H9 (cell line): ENCODE results near the gene PTF1A. TPM values are rescaled to one million over a fixed set of nuclear protein-coding genes. Genes with fewer than 3 reads are reported as not detected.

Experiments
- DNase-seq: peaks from one replicate; pipeline ENCODE4 v3.0.0-alpha.2; 2017
- H2AFZ ChIP-seq: one replicate; pipeline ENCODE4 v1.6.1; 2013; ENCODE audit warnings: mild to moderate bottlenecking, low read length, control low read depth, moderate library complexity
- H2AK5ac ChIP-seq: 2 replicates; pipeline ENCODE4 v1.6.1; 2013; ENCODE audit warnings: low read length, control low read depth, mixed read lengths; ENCODE audit not compliant: insufficient read length
- H2BK120ac ChIP-seq: one replicate; pipeline ENCODE4 v1.6.1; 2013; ENCODE audit warnings: low read depth, mild to moderate bottlenecking, low read length, control low read depth, inconsistent platforms; ENCODE audit not compliant: poor library complexity, severe bottlenecking
- H2BK12ac ChIP-seq: 2 replicates; pipeline ENCODE4 v1.6.1; 2013; ENCODE audit warnings: low read length, control low read depth, mixed read lengths, low read depth; ENCODE audit not compliant: insufficient read length
- H2BK15ac ChIP-seq: 2 replicates; pipeline ENCODE4 v1.6.1; 2013; ENCODE audit warnings: low read depth, low read length, control low read depth
- H2BK20ac ChIP-seq: one replicate; pipeline ENCODE4 v1.6.1; 2013; ENCODE audit warnings: low read depth, mild to moderate bottlenecking, low read length, control low read depth, inconsistent platforms; ENCODE audit not compliant: poor library complexity, severe bottlenecking
- H2BK5ac ChIP-seq: 2 replicates; pipeline ENCODE4 v1.6.1; 2013; ENCODE audit warnings: low read length, control low read depth, mixed read lengths; ENCODE audit not compliant: insufficient read length
- H3K14ac ChIP-seq: 2 replicates; pipeline ENCODE4 v1.6.1; 2013; ENCODE audit warnings: low read length, control low read depth; ENCODE audit not compliant: insufficient read depth
- H3K18ac ChIP-seq: 2 replicates; pipeline ENCODE4 v1.6.1; 2013; ENCODE audit warnings: low read depth, mild to moderate bottlenecking, mixed read lengths, low read length, control low read depth; ENCODE audit not compliant: insufficient read length
- H3K23ac ChIP-seq: 2 replicates; pipeline ENCODE4 v1.6.1; 2013; ENCODE audit warnings: low read length, control low read depth, mixed read lengths, low read depth; ENCODE audit not compliant: insufficient read length
- H3K23me2 ChIP-seq: 2 replicates; pipeline ENCODE4 v1.6.1; 2013; ENCODE audit warnings: low read depth, mild to moderate bottlenecking, mixed read lengths, low read length, control low read depth; ENCODE audit not compliant: insufficient read length, poor library complexity, severe bottlenecking
- H3K27ac ChIP-seq: 2 replicates; pipeline ENCODE4 v1.5.1; 2013; ENCODE audit warnings: low read length, control low read depth, mixed read lengths, low read depth; ENCODE audit not compliant: insufficient read length
- H3K27me3 ChIP-seq: 2 replicates; pipeline ENCODE4 v1.6.1; 2013; ENCODE audit warnings: low read length, control low read depth, inconsistent platforms; ENCODE audit not compliant: insufficient read depth
- H3K4ac ChIP-seq: 2 replicates; pipeline ENCODE4 v1.6.1; 2013; ENCODE audit warnings: low read depth, mild to moderate bottlenecking, control low read depth, inconsistent platforms, low read length, moderate library complexity
- H3K4me1 ChIP-seq: 2 replicates; pipeline ENCODE4 v1.6.1; 2013; ENCODE audit warnings: low read length, control low read depth, inconsistent platforms; ENCODE audit not compliant: insufficient read depth
- H3K4me2 ChIP-seq: 2 replicates; pipeline ENCODE4 v1.6.1; 2013; ENCODE audit warnings: low read length, control low read depth, mixed read lengths; ENCODE audit not compliant: insufficient read length, insufficient read depth
- H3K56ac ChIP-seq: 2 replicates; pipeline ENCODE4 v1.6.1; 2013; ENCODE audit warnings: low read depth, mild to moderate bottlenecking, mixed read lengths, low read length, control low read depth; ENCODE audit not compliant: insufficient read length
- H3K79me1 ChIP-seq: 2 replicates; pipeline ENCODE4 v1.6.1; 2013; ENCODE audit warnings: low read depth, mild to moderate bottlenecking, moderate library complexity, low read length, control low read depth, inconsistent platforms; ENCODE audit not compliant: insufficient read depth, poor library complexity, severe bottlenecking
- H3K79me2 ChIP-seq: 2 replicates; pipeline ENCODE4 v1.6.1; 2013; ENCODE audit warnings: low read length, control low read depth, inconsistent platforms; ENCODE audit not compliant: insufficient read depth
- H3K9ac ChIP-seq: 2 replicates; pipeline ENCODE4 v1.6.1; 2013; ENCODE audit warnings: low read length, control low read depth, mixed read lengths; ENCODE audit not compliant: insufficient read length; ENCODE audit errors: extremely low read depth
- H3K9me3 ChIP-seq: one replicate; pipeline ENCODE4 v1.6.1; 2013; ENCODE audit warnings: low read depth, low read length, inconsistent platforms; ENCODE audit not compliant: control insufficient read depth
- H3T11ph ChIP-seq: one replicate; pipeline ENCODE4 v1.6.1; 2013; ENCODE audit warnings: mild to moderate bottlenecking, low read length, control low read depth, inconsistent platforms
- H4K20me1 ChIP-seq: one replicate; pipeline ENCODE4 v1.6.1; 2013; ENCODE audit not compliant: control insufficient read depth, insufficient read length, insufficient read depth
- H4K5ac ChIP-seq: 2 replicates; pipeline ENCODE4 v1.6.1; 2013; ENCODE audit warnings: low read depth, mild to moderate bottlenecking, mixed read lengths, low read length, control low read depth; ENCODE audit not compliant: insufficient read length
- H4K8ac ChIP-seq: replicated peaks from 2 replicates; pipeline ENCODE4 v1.6.1; 2013; ENCODE audit warnings: low read length, control low read depth, mixed read lengths, low read depth; ENCODE audit not compliant: insufficient read length
- H4K91ac ChIP-seq: 2 replicates; pipeline ENCODE4 v1.6.1; 2013; ENCODE audit warnings: low read depth, mild to moderate bottlenecking, moderate library complexity, mixed read lengths, low read length, control low read depth; ENCODE audit not compliant: insufficient read length
- H3K27ac Mint-ChIP-seq, 3 experiments: 2 replicates in 2 of 3; 3 replicates in 1 of 3; pipeline ENCODE4 v1.8.0; 2020 to 2021; ENCODE audit warnings: mixed read lengths in 3 of 3, mild to moderate bottlenecking in 1 of 3, moderate library complexity in 1 of 3
- H3K27me3 Mint-ChIP-seq: 2 replicates; pipeline ENCODE4 v1.8.0; 2021; ENCODE audit warnings: low read depth, mild to moderate bottlenecking, moderate library complexity, mixed read lengths
- H3K36me3 Mint-ChIP-seq, 3 experiments: 2 replicates in 2 of 3; 3 replicates in 1 of 3; pipeline ENCODE4 v1.8.0; 2020 to 2021; ENCODE audit warnings: low read depth in 3 of 3, mixed read lengths in 3 of 3; ENCODE audit not compliant: insufficient read depth in 1 of 3
- H3K4me1 Mint-ChIP-seq, 2 experiments: 2 replicates each; pipeline ENCODE4 v1.8.0; 2020; ENCODE audit warnings: mixed read lengths in 2 of 2
- H3K4me3 Mint-ChIP-seq, 2 experiments: 2 replicates in 1 of 2; 3 replicates in 1 of 2; pipeline ENCODE4 v1.8.0; 2020 to 2021; ENCODE audit warnings: mild to moderate bottlenecking in 2 of 2, mixed read lengths in 2 of 2, moderate library complexity in 1 of 2
- H3K9me3 Mint-ChIP-seq, 2 experiments: 2 replicates in 1 of 2; 3 replicates in 1 of 2; pipeline ENCODE4 v1.8.0; 2020; ENCODE audit warnings: mild to moderate bottlenecking in 2 of 2, mixed read lengths in 2 of 2, moderate library complexity in 1 of 2
- WGBS: extraction: QIAGEN DNeasy Blood & Tissue Kit; methylation state at CpG from one replicate; pipeline ENCODE4 v1.1.7; 2013; ENCODE audit warnings: missing lambda C conversion rate, low lambda C conversion rate, mixed read lengths; ENCODE audit not compliant: insufficient read length; ENCODE audit errors: extremely low coverage; 5-methylcytosine and 5-hydroxymethylcytosine counted together
- total RNA-seq: library from RNA; stranded (reverse); gene quantifications from 2 replicates; pipeline ENCODE4 v1.2.1, GENCODE V29; 2021
- TF ChIP-seq, protein P1 (sequence below): fragments of 200-600 bp; sonication (generic); conservative IDR thresholded peaks from 3 replicates; pipeline ENCODE4 v1.8.0; 2021; ENCODE audit warnings: antibody characterized with exemption, mild to moderate bottlenecking

PTF1A gene
- total RNA-seq, 1 experiment from 2014 or later, result not detected

- Histone ChIP-seq H3K79me2 (no peaks in the 10 kb centered on the region), H2BK12ac (no peak overlapping the region), H3K14ac (no peak overlapping the region), H4K5ac (no peak overlapping the region), H3K4me1 (no peaks in the 10 kb centered on the region), H4K20me1 (no peaks in the 10 kb centered on the region), H2AFZ (no peak overlapping the region), H2BK5ac (no peak overlapping the region), H2BK15ac (no peak overlapping the region), H3K23ac (no peak overlapping the region), H3K27me3 (no peaks in the 10 kb centered on the region), H3K9ac (no peak overlapping the region), H3K27ac (no peak overlapping the region), H3K9me3 (no peaks in the 10 kb centered on the region), H2BK20ac (no peak overlapping the region), H3T11ph (no peak overlapping the region), H3K18ac (no peak overlapping the region), H3K56ac (no peak overlapping the region), H3K4ac (no peak overlapping the region), H2AK5ac (no peak overlapping the region), H3K4me2 (no peak overlapping the region), H2BK120ac (no peak overlapping the region), H3K79me1 (no peaks in the 10 kb centered on the region), H4K8ac (no peak overlapping the region), H4K91ac (no peak overlapping the region), H3K23me2 (no peaks in the 10 kb centered on the region)
- TF ChIP-seq, protein P1, sequence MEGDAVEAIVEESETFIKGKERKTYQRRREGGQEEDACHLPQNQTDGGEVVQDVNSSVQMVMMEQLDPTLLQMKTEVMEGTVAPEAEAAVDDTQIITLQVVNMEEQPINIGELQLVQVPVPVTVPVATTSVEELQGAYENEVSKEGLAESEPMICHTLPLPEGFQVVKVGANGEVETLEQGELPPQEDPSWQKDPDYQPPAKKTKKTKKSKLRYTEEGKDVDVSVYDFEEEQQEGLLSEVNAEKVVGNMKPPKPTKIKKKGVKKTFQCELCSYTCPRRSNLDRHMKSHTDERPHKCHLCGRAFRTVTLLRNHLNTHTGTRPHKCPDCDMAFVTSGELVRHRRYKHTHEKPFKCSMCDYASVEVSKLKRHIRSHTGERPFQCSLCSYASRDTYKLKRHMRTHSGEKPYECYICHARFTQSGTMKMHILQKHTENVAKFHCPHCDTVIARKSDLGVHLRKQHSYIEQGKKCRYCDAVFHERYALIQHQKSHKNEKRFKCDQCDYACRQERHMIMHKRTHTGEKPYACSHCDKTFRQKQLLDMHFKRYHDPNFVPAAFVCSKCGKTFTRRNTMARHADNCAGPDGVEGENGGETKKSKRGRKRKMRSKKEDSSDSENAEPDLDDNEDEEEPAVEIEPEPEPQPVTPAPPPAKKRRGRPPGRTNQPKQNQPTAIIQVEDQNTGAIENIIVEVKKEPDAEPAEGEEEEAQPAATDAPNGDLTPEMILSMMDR, result no peak
- Mint-ChIP-seq H3K4me3 (no peak overlapping the region), H3K9me3 (no peaks in the 10 kb centered on the region), H3K27ac (no peak overlapping the region), H3K4me1 (peaks cover 8 to 9% of the 10 kb centered on the region in 2 experiments; a peak in 2 of 4 replicates), H3K36me3 (no peaks in the 10 kb centered on the region), H3K27me3 (peaks cover 35% of the 10 kb centered on the region)
- no peak for DNase-seq
- WGBS, result no CpG with 5 or more reads among the region's 7 CpGs
Observed at GRCh38 chr10:23155169-23155568, 36.9 kb upstream of the PTF1A start.
